ENCODE data around the gene MRPL12.

The MRPL12 gene

DNA sequence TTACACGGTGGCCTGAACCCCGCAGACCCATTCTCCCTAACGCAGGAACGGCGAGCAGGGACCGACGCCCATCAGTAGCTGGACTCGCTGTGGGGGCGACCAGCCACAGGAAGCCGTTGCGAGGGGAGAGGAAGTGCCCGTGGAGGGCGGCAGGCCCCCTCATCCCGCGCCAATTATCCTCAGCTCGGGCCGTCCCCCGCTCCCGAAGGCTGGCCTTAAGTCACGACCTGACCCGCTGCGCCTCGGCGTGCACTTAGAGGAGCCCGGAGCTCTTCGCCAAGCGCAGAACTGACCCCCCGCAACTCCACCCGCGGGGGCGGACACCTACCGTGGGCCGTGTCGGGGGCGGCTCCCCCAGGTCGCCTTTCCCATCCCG, 20.0 kb upstream of the MRPL12 start:
- DNase-seq: no peak

GRCh38 chr17:81683584-81684441, 19.4 kb upstream of the MRPL12 start, which contains the start of the genes ARL16 and HGS:
Gene ARL16 (minus strand): TSS chr17:81683797. CDS start chr17:81683753, 44 bp downstream.
Gene HGS (plus strand): TSS chr17:81684011. CDS start chr17:81684067, 56 bp downstream.
- peak; percentile 98 for DNase-seq

DNA sequence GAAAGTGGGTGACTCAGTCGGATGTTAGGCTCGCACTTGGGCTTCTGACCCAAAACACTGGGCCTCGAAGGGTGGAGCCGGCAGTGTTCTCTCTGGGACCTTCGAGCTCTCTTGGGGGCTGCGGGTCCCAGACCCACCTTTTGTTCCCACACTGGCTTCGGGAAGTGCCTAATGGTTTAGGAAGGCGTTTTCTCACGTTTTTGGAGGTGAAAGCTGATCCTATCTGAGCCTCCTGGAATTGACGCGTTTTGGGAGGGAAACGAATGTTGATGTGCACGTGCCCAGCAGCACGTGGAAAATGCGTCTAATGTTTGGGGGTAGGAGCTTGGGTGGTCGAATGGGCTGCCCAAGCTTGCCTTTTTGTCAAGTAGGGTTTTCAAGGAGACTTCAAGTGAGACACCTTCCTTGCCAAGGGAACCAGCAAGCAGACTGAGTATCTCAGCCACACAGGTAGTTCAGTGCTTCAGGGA, 18.7 kb upstream of the MRPL12 start:
- DNase-seq: no peak

DNA sequence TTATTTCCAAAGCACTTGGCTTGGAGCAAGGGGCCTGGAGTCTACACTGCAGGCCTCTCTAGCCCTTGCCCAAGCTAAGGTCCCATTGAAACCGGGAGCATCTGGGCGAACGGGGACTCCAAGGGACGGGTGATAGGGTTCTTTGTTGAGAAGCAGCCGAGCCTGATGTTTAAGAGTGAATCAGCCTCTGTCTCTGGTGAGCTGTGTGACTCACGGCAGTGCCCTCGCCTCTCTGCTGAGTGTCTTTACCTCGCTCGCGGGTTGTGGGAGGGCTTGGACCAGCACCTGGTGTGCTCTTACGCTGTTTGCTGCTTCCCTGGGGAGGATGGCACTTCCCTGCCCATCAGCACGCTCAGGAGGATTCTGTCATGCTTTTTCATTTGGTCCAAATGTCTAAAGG, 18.1 kb upstream of the MRPL12 start:
- no peak for DNase-seq

DNA sequence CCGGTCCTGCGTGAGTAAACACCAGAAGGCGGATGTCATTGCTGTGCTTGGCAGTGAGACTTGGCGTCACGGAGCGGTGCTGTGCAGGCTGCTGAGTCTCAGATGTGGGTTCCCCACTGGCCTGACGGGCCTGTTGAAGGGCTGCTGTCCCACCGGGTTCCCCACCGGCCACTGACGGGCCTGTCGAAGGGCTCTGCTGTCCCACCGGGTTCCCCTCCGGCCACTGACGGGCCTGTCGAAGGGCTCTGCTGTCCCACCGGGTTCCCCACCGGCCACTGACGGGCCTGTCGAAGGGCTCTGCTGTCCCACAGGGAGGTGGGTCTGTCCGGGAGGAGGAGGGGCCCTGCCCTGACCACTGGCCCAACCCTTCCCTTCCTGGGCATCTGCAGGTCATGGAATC, 16.6 kb upstream of the MRPL12 start:
- no peak for DNase-seq

DNA sequence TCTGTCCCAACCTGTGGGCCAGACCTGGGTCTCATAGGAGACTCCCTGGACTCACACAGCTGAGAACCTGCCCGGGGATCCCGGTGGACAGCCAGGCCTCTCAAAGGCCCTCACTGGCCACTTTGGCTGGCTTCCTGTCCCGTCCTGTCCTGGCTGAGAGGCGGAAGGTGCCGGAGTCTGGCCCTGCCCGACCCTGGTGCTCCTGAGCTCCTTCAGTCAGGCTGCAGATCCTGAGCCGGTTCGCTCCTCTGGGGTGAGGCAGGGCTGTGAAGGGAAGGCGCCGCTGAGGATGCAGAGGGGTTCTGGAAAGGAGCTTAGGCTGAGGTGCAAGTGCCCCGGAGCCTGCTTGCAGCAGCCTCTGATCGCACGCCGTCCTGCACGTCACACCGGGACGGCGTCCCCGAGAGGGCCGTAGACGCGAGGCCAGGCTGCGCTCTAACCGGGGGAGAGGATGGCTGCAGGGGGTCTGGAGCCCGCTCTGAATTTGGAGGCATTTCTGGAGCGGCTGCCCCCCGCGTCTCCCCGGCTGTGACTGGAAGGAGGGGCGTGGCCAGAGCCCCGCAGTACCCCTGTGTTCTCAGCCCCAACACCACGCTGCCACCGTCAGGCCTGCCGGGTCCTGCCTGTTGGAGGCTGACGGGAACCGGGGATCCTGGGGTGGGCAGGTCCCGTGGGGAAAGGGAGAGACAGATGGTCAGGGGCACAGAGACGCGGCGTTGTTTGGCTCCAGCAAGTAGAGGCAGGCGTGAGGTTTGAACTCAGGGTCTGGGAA, 15.2 kb upstream of the MRPL12 start:
- DNase-seq: no peak

GRCh38 chr17:81688616-81689015, 14.6 kb upstream of the MRPL12 start:
- DNase-seq: no peak

GRCh38 chr17:81690066-81690465, 13.1 kb upstream of the MRPL12 start:
- DNase-seq: no peak

- no peak for DNase-seq
Observed at GRCh38 chr17:81690549-81690948, 12.6 kb upstream of the MRPL12 start.

- DNase-seq: no peak
Observed at GRCh38 chr17:81691196-81691595, 12.0 kb upstream of the MRPL12 start.

- DNase-seq: no peak
Observed at GRCh38 chr17:81691608-81692007, 11.6 kb upstream of the MRPL12 start.

- no peak for DNase-seq
Observed at GRCh38 chr17:81693509-81694210, 9.5 kb upstream of the MRPL12 start.

GRCh38 chr17:81694810-81695209, 8.4 kb upstream of the MRPL12 start:
- no peak for DNase-seq

- DNase-seq: no peak
Observed at GRCh38 chr17:81695211-81695610, 8.0 kb upstream of the MRPL12 start.

- no peak for DNase-seq
Observed at GRCh38 chr17:81695801-81696200, 7.4 kb upstream of the MRPL12 start.

GRCh38 chr17:81696218-81696941, 6.8 kb upstream of the MRPL12 start:
- DNase-seq: no peak

DNA sequence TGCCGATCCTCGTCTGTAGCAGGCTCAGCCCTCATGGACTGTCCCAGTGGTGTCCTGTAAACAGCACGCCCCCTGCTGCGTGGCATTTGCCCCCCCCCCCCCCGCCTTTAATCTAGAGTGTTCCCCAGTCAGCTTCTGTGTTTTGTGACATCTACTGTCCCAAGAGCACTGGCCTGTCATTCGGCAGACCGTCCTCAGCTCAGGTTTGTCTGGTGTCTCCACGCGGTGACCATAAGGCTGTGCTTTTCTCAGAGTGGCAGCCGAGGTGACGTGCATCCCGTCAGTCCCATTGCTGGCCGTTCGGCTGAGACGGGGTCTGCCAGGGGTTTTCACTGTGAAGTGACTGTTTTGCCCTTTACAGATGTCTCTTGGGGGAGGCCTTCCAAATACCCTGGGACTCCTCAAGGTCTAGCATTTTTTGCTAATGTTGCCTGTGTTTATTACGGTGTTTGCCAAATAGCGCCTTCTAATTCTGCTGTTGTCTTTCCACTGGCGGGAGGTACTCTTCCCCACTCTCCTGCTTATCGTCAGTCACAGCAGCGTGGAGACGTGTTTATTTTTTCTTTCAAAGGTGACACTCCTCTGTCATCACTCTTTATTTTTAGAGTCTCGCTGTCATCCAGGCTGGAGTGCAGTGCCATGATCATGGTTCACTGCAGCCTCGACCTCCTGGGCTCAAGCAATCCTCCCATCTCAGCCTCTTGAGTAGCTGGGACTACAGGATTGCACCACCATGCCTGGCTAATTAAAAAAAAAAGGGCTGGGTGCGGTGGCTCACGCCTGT, 5.7 kb upstream of the MRPL12 start:
- no peak for DNase-seq

- DNase-seq: no peak
Observed at GRCh38 chr17:81700353-81701287, 2.5 kb upstream of the MRPL12 start.

- DNase-seq: no peak
Observed at GRCh38 chr17:81701288-81702071, 1.7 kb upstream of the MRPL12 start.
